ENCODE results near the gene PDE6C.

DNA sequence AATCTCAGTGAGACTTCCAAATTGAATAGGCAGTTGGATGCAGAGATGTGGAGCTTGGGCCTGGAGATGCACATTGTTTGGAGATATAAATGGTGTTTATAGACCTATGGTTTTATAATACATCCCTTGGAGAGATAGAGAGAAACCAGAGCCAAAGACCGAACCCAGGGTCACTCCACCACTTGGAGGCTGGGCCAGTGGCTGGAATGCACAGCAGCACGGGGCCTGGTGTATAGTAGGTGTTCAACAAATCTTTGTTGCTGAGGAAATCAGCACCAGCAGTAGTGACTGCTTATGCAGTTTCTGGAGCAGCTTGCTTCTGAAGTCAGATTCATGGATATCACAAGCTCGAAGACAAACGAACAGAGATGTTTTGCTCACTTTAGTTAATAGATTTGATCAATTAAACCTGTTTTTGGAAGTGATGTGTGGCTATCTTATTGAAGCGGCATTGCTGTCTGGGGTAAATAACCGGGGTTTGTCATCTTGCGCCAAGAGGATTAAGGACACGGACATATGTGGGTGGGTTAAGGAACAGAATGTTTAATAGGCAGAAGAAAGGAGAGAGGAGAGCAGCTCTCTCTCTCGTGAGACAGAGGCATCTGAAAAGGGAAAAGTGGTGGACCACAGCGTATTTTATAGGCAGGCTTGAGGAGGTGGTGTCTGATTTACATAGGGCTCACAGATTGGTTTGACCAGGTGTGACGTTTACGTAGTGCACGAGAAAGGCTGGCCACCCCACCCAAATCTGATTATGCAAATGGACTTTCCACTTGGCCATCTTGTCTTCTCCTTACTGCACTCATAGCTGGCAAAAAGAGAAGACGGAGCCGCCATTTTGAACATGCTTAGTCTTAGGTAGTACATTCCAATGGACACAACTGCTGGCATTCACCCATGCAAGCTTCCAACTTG is 22.4 kb upstream of the PDE6C start:
- TF ChIP-seq POLR2A (IDR thresholded peaks at IDR 0.05) (no peak), CTCF (IDR thresholded peaks at IDR 0.05) (no peak)

All from lower leg skin (tissue), 3 donors.